CD14-positive monocyte (primary cell): ENCODE results near the gene PAMR1. TPM values are rescaled to one million over a fixed set of nuclear protein-coding genes. Genes with fewer than 3 reads are reported as not detected.
A peak's percentile ranks its signal among the peaks of the same experiment; 100 is the strongest.

Experiments used
- DNase-seq, 3 donors: peaks; one replicate each; pipeline ENCODE4 v3.0.0-alpha.2; 2011 to 2022
- H2AFZ ChIP-seq: 2 replicates; pipeline ENCODE4 v1.6.0; 2012; ENCODE audit warnings: mild to moderate bottlenecking, low read depth, low read length, inconsistent platforms; ENCODE audit not compliant: insufficient read depth, poor library complexity, severe bottlenecking
- H3K27ac ChIP-seq, 2 donors: 1 replicate in 1 of 2; 2 replicates in 1 of 2; pipeline ENCODE4 v1.5.1; 2012 to 2013; ENCODE audit warnings: low read length in 2 of 2, control low read depth in 1 of 2, inconsistent platforms in 1 of 2, low read depth in 1 of 2, mild to moderate bottlenecking in 1 of 2
- H3K27me3 ChIP-seq, 2 donors: one replicate each; pipeline versions ENCODE4 v1.6.0 to v1.6.1; 2011 to 2013; ENCODE audit warnings: low read length in 2 of 2; ENCODE audit not compliant: control insufficient read depth in 2 of 2, insufficient read depth in 2 of 2
- H3K36me3 ChIP-seq, 2 donors: replicated peaks in 1 of 2; 1 replicate in 1 of 2; 2 replicates in 1 of 2; pipeline versions ENCODE4 v1.5.1 to v1.6.1; 2012 to 2013; ENCODE audit warnings: low read length in 2 of 2, control low read depth in 1 of 2, inconsistent platforms in 1 of 2, mild to moderate bottlenecking in 1 of 2; ENCODE audit not compliant: insufficient read depth in 2 of 2, control insufficient read depth in 1 of 2
- H3K4me1 ChIP-seq, 2 donors: 1 replicate in 1 of 2; 2 replicates in 1 of 2; pipeline versions ENCODE4 v1.5.1 to v1.6.1; 2012 to 2013; ENCODE audit warnings: low read length in 2 of 2, control low read depth in 1 of 2, inconsistent platforms in 1 of 2, mild to moderate bottlenecking in 1 of 2, moderate library complexity in 1 of 2; ENCODE audit not compliant: insufficient read depth in 2 of 2, control insufficient read depth in 1 of 2
- H3K4me2 ChIP-seq: replicated peaks from 2 replicates; pipeline ENCODE3; 2012; ENCODE audit warnings: low read length, moderate library complexity, mild to moderate bottlenecking; ENCODE audit not compliant: poor library complexity, severe bottlenecking; ENCODE audit errors: extremely low read depth
- H3K4me3 ChIP-seq, 3 experiments: fragments of 200-600 bp in 1 of 3; sonication (generic) in 1 of 3; replicated peaks in 1 of 3; 1 replicate in 2 of 3; 2 replicates in 1 of 3; pipeline ENCODE4 v1.5.1; 2011 to 2013; ENCODE audit warnings: low read length in 3 of 3, mild to moderate bottlenecking in 3 of 3, control low read depth in 2 of 3, low read depth in 2 of 3, inconsistent platforms in 1 of 3, moderate library complexity in 1 of 3
- H3K79me2 ChIP-seq: 2 replicates; pipeline ENCODE4 v1.6.0; 2012; ENCODE audit warnings: mild to moderate bottlenecking, control low read depth, inconsistent platforms, low read length, moderate library complexity; ENCODE audit not compliant: insufficient read depth
- H3K9ac ChIP-seq: 2 replicates; pipeline ENCODE4 v1.6.0; 2017; ENCODE audit warnings: low read length, mild to moderate bottlenecking; ENCODE audit not compliant: insufficient read depth, poor library complexity, severe bottlenecking
- H3K9me3 ChIP-seq, 2 donors: replicated peaks in 1 of 2; 1 replicate in 1 of 2; 2 replicates in 1 of 2; pipeline versions ENCODE4 v1.5.1 to v1.6.1; 2012 to 2013; ENCODE audit warnings: low read length in 2 of 2, control low read depth in 1 of 2; ENCODE audit not compliant: control insufficient read depth in 1 of 2, insufficient read depth in 1 of 2
- H4K20me1 ChIP-seq: 2 replicates; pipeline ENCODE4 v1.6.0; 2012; ENCODE audit warnings: mild to moderate bottlenecking, low read length, control low read depth, moderate library complexity; ENCODE audit not compliant: insufficient read depth
- H3K27ac Mint-ChIP-seq, 7 donors: one replicate each; pipeline ENCODE4 v1.8.0; 2020; ENCODE audit warnings: mild to moderate bottlenecking in 7 of 7, mixed read lengths in 7 of 7, moderate library complexity in 6 of 7, inconsistent platforms in 2 of 7
- H3K27me3 Mint-ChIP-seq, 3 donors: one replicate each; pipeline ENCODE4 v1.8.0; 2021 to 2022; ENCODE audit warnings: low read depth in 3 of 3, mild to moderate bottlenecking in 3 of 3, mixed read lengths in 3 of 3, moderate library complexity in 3 of 3, inconsistent platforms in 1 of 3
- H3K36me3 Mint-ChIP-seq, 2 donors: one replicate each; pipeline ENCODE4 v1.8.0; 2020; ENCODE audit warnings: mixed read lengths in 2 of 2, inconsistent platforms in 1 of 2, mild to moderate bottlenecking in 1 of 2
- H3K4me1 Mint-ChIP-seq: one replicate; pipeline ENCODE4 v1.8.0; 2020; ENCODE audit warnings: mild to moderate bottlenecking, mixed read lengths
- H3K4me3 Mint-ChIP-seq, 2 donors: one replicate each; pipeline ENCODE4 v1.8.0; 2020; ENCODE audit warnings: mild to moderate bottlenecking in 2 of 2, mixed read lengths in 2 of 2, moderate library complexity in 1 of 2
- H3K9me3 Mint-ChIP-seq, 7 donors: one replicate each; pipeline ENCODE4 v1.8.0; 2020 to 2022; ENCODE audit warnings: mixed read lengths in 7 of 7, mild to moderate bottlenecking in 6 of 7, moderate library complexity in 6 of 7, inconsistent platforms in 2 of 7
- WGBS: methylation state at CpG from one replicate; pipeline ENCODE4 v1.1.5; 2013; ENCODE audit warnings: missing lambda C conversion rate; ENCODE audit not compliant: insufficient coverage; 5-methylcytosine and 5-hydroxymethylcytosine counted together
- intact Hi-C, 2 donors: fragments of 100-400 bp; cut with micrococcal nuclease; formaldehyde crosslinking; loops; one replicate each; pipeline versions ENCODE4 v1.15.0 to v1.15.1; 2023
- polyA plus RNA-seq, 3 donors: library from polyadenylated mRNA; depleted of rRNA in 1 of 3; unstranded in 2 of 3; stranded (reverse) in 1 of 3; fragments of 300-500 nt in 2 of 3; fragments of >200 nt in 1 of 3; fragmentation: Illumina TruSeq in 2 of 3; gene quantifications; 1 replicate in 2 of 3; 2 replicates in 1 of 3; pipeline ENCODE4 v1.2.3, GENCODE V29; 2012 to 2021
- TF ChIP-seq, protein P1 (sequence below): fragments of 200-600 bp; IDR thresholded peaks from one replicate; pipeline ENCODE4 v1.8.0; 2022; ENCODE audit warnings: antibody characterized with exemption, mild to moderate bottlenecking

PAMR1 gene
- polyA plus RNA-seq, 3 donors, result not detected

DNA sequence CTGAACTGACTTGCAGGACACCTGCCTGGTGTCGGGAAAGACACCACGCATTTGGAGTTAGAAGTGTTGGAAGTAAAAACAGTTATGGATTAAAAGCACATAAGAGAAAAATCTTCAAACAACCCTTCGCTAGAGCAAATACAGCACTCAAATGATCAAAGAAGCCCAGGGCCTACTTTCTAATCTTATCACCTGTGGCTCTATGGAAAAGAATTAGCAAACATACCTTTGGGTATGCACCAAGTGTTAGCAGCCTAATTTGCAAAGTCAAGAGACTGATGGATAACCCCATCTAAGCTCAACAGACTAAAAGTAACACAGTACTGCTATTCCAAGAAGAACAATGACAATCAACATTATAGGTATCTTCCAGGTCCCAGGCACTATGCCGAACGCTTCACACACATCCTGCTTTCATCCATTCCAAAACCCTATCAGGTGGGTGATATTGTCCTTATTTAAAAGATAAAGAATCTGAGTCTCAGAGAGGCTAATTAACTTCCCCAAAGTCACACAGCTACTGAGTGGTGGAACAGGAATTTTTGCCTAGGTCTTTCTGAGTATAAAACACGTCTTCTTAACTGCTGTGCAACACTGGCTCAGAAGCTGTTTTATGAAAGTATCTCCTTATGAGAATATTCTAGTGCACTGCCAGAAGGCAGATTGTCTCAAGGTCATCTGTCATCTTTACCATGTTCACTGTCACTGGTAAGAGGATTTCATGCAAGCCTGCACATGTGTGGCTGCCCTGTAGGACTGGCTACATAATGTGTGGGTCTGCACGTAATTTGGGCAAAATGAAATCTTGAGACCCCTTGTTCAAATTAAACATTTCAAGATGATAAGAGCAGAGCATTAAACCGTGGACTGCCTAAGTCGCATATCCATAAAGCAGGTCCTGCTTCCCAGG is 122.4 kb downstream of the PAMR1 start:
- Mint-ChIP-seq H3K27ac (peak overlapping the region in 1 of 7 donors; percentile 28), H3K27me3 (peaks cover 2 to 7% (median 2%) of the 10 kb centered on the region in 3 donors), H3K36me3 (no peaks in the 10 kb centered on the region), H3K4me3 (no peak overlapping the region), H3K9me3 (no peaks in the 10 kb centered on the region), H3K4me1 (peaks cover 2% of the 10 kb centered on the region)
- Histone ChIP-seq H3K4me1 (no peaks in the 10 kb centered on the region), H3K79me2 (no peaks in the 10 kb centered on the region), H2AFZ (no peak overlapping the region), H3K9me3 (no peaks in the 10 kb centered on the region), H3K27ac (no peak overlapping the region), H3K9ac (no peak overlapping the region), H4K20me1 (no peaks in the 10 kb centered on the region), H3K27me3 (peaks cover 2 to 10% of the 10 kb centered on the region in 2 donors), H3K36me3 (no peaks in the 10 kb centered on the region), H3K4me3 (no peak overlapping the region), H3K4me2 (no peak overlapping the region)
- intact Hi-C loops, result loop anchor here in 1 of 2 donors (10.0 kb wide), 1 partner anchor 818 kb away; no protein-coding TSS in a partner anchor
- TF ChIP-seq, protein P1, sequence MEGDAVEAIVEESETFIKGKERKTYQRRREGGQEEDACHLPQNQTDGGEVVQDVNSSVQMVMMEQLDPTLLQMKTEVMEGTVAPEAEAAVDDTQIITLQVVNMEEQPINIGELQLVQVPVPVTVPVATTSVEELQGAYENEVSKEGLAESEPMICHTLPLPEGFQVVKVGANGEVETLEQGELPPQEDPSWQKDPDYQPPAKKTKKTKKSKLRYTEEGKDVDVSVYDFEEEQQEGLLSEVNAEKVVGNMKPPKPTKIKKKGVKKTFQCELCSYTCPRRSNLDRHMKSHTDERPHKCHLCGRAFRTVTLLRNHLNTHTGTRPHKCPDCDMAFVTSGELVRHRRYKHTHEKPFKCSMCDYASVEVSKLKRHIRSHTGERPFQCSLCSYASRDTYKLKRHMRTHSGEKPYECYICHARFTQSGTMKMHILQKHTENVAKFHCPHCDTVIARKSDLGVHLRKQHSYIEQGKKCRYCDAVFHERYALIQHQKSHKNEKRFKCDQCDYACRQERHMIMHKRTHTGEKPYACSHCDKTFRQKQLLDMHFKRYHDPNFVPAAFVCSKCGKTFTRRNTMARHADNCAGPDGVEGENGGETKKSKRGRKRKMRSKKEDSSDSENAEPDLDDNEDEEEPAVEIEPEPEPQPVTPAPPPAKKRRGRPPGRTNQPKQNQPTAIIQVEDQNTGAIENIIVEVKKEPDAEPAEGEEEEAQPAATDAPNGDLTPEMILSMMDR, result no peak
- WGBS, result no CpG with 5 or more reads among the region's 9 CpGs
- no peak for DNase-seq

DNA sequence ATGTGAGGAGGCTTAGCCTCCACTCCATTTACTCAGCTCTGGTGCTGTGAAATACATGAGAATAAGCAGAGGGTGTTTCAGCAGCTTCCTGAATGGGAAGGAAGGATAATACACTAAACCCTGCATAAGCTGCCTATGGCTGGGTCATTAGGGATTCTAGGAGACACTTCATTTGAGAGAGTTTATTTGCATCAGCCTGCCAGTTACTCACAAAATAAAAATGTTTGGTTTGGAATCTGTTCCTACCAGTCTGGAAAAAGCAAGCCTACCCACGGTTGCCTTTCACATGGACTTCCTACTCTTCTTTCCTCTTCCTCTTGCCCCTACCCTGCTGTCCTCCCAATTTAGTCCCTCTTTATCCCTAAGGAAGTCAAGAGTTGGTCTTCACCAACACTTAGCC is 126.5 kb downstream of the PAMR1 start:
- no peak overlapping the region for H3K4me2 ChIP-seq
- no peak overlapping the region for H3K27ac Mint-ChIP-seq
- no peak overlapping the region for H2AFZ ChIP-seq
- no peak for DNase-seq
- peaks cover 0 to 3% (median 0%) of the 10 kb centered on the region in 7 donors for H3K9me3 Mint-ChIP-seq
- H3K9ac ChIP-seq, result no peak overlapping the region
- no peaks in the 10 kb centered on the region for H3K36me3 ChIP-seq
- H3K4me3 Mint-ChIP-seq, result no peak overlapping the region
- no peaks in the 10 kb centered on the region for H3K9me3 ChIP-seq
- no peaks in the 10 kb centered on the region for H3K4me1 ChIP-seq
- intact Hi-C loops, result no loop called here
- H4K20me1 ChIP-seq, result no peaks in the 10 kb centered on the region
- TF ChIP-seq, protein P1, result no peak
- no peaks in the 10 kb centered on the region for H3K79me2 ChIP-seq
- H3K27me3 Mint-ChIP-seq, result peaks cover 0 to 11% (median 1%) of the 10 kb centered on the region in 3 donors
- no peak overlapping the region for H3K4me3 ChIP-seq
- no peak overlapping the region for H3K27ac ChIP-seq
- no peaks in the 10 kb centered on the region for H3K4me1 Mint-ChIP-seq
- WGBS, result no CpG with 5 or more reads among the region's 1 CpG
- peaks cover 0 to 4% of the 10 kb centered on the region in 2 donors for H3K27me3 ChIP-seq
- H3K36me3 Mint-ChIP-seq, result no peaks in the 10 kb centered on the region
